Measurements from ENCODE around the gene WASF2.
"Not testable (repeated sequence)": the region's sequence is repeated elsewhere in the genome, so short reads cannot be mapped to it uniquely, and the experiment has no call there.

WASF2 gene

GRCh38 chr1:27464926-27465647 is 24.9 kb downstream of the WASF2 start:
- H3K9ac ChIP-seq (ENCODE audit: low read length): no peak overlapping the region
- H3K36me3 ChIP-seq (ENCODE audit: low read length): peaks cover 5% of the 10 kb centered on the region; the same call in 1 of the 2 replicates
- H3K9me3 ChIP-seq (ENCODE audit: insufficient read depth, low read length): no peaks in the 10 kb centered on the region
- H3K79me2 ChIP-seq (ENCODE audit: insufficient read depth, low read length): peaks cover 94% of the 10 kb centered on the region
- TF ChIP-seq CTCF (IDR thresholded peaks at IDR 0.05; ENCODE audit: insufficient read depth, low read length, poor library complexity, severe bottlenecking) (no peak), EZH2phosphoT487 (conservative IDR thresholded peaks at IDR 0.05; ENCODE audit: low read length) (no peak)
- no peaks in the 10 kb centered on the region for H3K27me3 ChIP-seq (ENCODE audit: low read length)
- no peak overlapping the region for H3K4me3 ChIP-seq (ENCODE audit: insufficient read depth, low read length, poor library complexity, severe bottlenecking)
- H2AFZ ChIP-seq (ENCODE audit: low read depth, low read length, severe bottlenecking): no peak overlapping the region
- H3K4me2 ChIP-seq (ENCODE audit: low read depth, low read length, poor library complexity, severe bottlenecking): no peak overlapping the region
- peaks cover 9% of the 10 kb centered on the region; the same call in 1 of the 2 replicates for H4K20me1 ChIP-seq (ENCODE audit: low read depth, low read length)
- no peaks in the 10 kb centered on the region for H3K9me2 ChIP-seq (replicated peaks; ENCODE audit: insufficient read depth, low read length)
- H3F3A ChIP-seq (ENCODE audit: insufficient read depth): no peaks in the 10 kb centered on the region
- H3K27ac ChIP-seq (ENCODE audit: low read depth, low read length): no peak overlapping the region

- not testable (repeated sequence) for H3K27me3 ChIP-seq (ENCODE audit: low read length); H2AFZ ChIP-seq (ENCODE audit: low read depth, low read length, severe bottlenecking); H3K27ac ChIP-seq (ENCODE audit: low read depth, low read length); H3K9me3 ChIP-seq (ENCODE audit: insufficient read depth, low read length); H3K4me3 ChIP-seq (ENCODE audit: insufficient read depth, low read length, poor library complexity, severe bottlenecking); H3F3A ChIP-seq (ENCODE audit: insufficient read depth); H3K9me2 ChIP-seq (replicated peaks; ENCODE audit: insufficient read depth, low read length); H3K9ac ChIP-seq (ENCODE audit: low read length); H3K4me2 ChIP-seq (ENCODE audit: low read depth, low read length, poor library complexity, severe bottlenecking)
- peaks cover 10% of the 10 kb centered on the region; the same call in 1 of the 2 replicates for H3K36me3 ChIP-seq (ENCODE audit: low read length)
- H3K79me2 ChIP-seq (ENCODE audit: insufficient read depth, low read length): peaks cover 93% of the 10 kb centered on the region
- H4K20me1 ChIP-seq (ENCODE audit: low read depth, low read length): peaks cover 13% of the 10 kb centered on the region
Measured at GRCh38 chr1:27463916-27464315, 26.1 kb downstream of the WASF2 start.

GRCh38 chr1:27458521-27458920 is 31.4 kb downstream of the WASF2 start:
- not testable (repeated sequence) for H3K27ac ChIP-seq (ENCODE audit: low read depth, low read length); H3K27me3 ChIP-seq (ENCODE audit: low read length); H3F3A ChIP-seq (ENCODE audit: insufficient read depth); H3K9me2 ChIP-seq (replicated peaks; ENCODE audit: insufficient read depth, low read length); H3K9me3 ChIP-seq (ENCODE audit: insufficient read depth, low read length); H2AFZ ChIP-seq (ENCODE audit: low read depth, low read length, severe bottlenecking); H3K9ac ChIP-seq (ENCODE audit: low read length); H3K4me2 ChIP-seq (ENCODE audit: low read depth, low read length, poor library complexity, severe bottlenecking); H4K20me1 ChIP-seq (ENCODE audit: low read depth, low read length); H3K4me3 ChIP-seq (ENCODE audit: insufficient read depth, low read length, poor library complexity, severe bottlenecking); H3K36me3 ChIP-seq (ENCODE audit: low read length)
- peaks cover 93% of the 10 kb centered on the region for H3K79me2 ChIP-seq (ENCODE audit: insufficient read depth, low read length)

- H3K4me3 ChIP-seq (ENCODE audit: insufficient read depth, low read length, poor library complexity, severe bottlenecking): no peak overlapping the region
- no peak overlapping the region for H3K27ac ChIP-seq (ENCODE audit: low read depth, low read length)
- peaks cover 4% of the 10 kb centered on the region; the same call in 1 of the 2 replicates for H4K20me1 ChIP-seq (ENCODE audit: low read depth, low read length)
- no peaks in the 10 kb centered on the region for H3K9me3 ChIP-seq (ENCODE audit: insufficient read depth, low read length)
- H3K9ac ChIP-seq (ENCODE audit: low read length): no peak overlapping the region
- H3K9me2 ChIP-seq (replicated peaks; ENCODE audit: insufficient read depth, low read length): no peaks in the 10 kb centered on the region
- H3K27me3 ChIP-seq (ENCODE audit: low read length): no peaks in the 10 kb centered on the region
- TF ChIP-seq EZH2phosphoT487 (conservative IDR thresholded peaks at IDR 0.05; ENCODE audit: low read length) (no peak), CTCF (IDR thresholded peaks at IDR 0.05; ENCODE audit: insufficient read depth, low read length, poor library complexity, severe bottlenecking) (no peak)
- H3F3A ChIP-seq (ENCODE audit: insufficient read depth): peaks cover 17% of the 10 kb centered on the region; the same call in 1 of the 2 replicates
- H3K79me2 ChIP-seq (ENCODE audit: insufficient read depth, low read length): peaks cover 82% of the 10 kb centered on the region
- no peak overlapping the region for H3K4me2 ChIP-seq (ENCODE audit: low read depth, low read length, poor library complexity, severe bottlenecking)
- no peak overlapping the region for H2AFZ ChIP-seq (ENCODE audit: low read depth, low read length, severe bottlenecking)
- peaks cover 9% of the 10 kb centered on the region; the same call in 1 of the 2 replicates for H3K36me3 ChIP-seq (ENCODE audit: low read length)
Measured at GRCh38 chr1:27455139-27455811, 34.7 kb downstream of the WASF2 start.

All from SU-DHL-6 (cell line).